Erythroblast (primary cell): ENCODE results near the gene GNAL.
"Not testable (repeated sequence)": the region's sequence is repeated elsewhere in the genome, so short reads cannot be mapped to it uniquely, and the experiment has no call there.

Experiments
- GATA1 ChIP-seq: IDR thresholded peaks from 2 replicates; pipeline ENCODE4 v1.6.1; 2011; ENCODE audit warnings: low read depth, mild to moderate bottlenecking, control low read depth, low read length, moderate library complexity
- POLR2A ChIP-seq: IDR thresholded peaks from 2 replicates; pipeline ENCODE4 v1.6.1; 2011; ENCODE audit warnings: mild to moderate bottlenecking, low read length

- TF ChIP-seq POLR2A, GATA1: not testable (repeated sequence)
Observed at GRCh38 chr18:11916880-11917279, 227.8 kb downstream of the GNAL start.
